MCF 10A (cell line): ENCODE data around the gene ANKRD12. TPM values are rescaled to one million over a fixed set of nuclear protein-coding genes. Genes with fewer than 3 reads are reported as not detected.

Experiments used
- BruUV-seq: library from RNA; stranded (reverse); fragments of 400-500 nt; replicated peaks from 2 replicates; lab custom pipeline; 2021; lab: Mats Ljungman, UMichigan
- CTCF ChIA-PET: fragments of 300-600 bp; sonication (Branson Sonifier 250); formaldehyde crosslinking; extraction: SDS; loops from one replicate; lab custom pipeline; 2021; ENCODE audit warnings: antibody characterized with exemption, inconsistent platforms; lab: Yijun Ruan, JAX
- POLR2A ChIA-PET: fragments of 300-600, 350-650 bp; sonication (Branson Sonifier 250); formaldehyde crosslinking; extraction: SDS; loops from one replicate; lab custom pipeline; 2020; ENCODE audit warnings: antibody characterized with exemption, inconsistent platforms; lab: Yijun Ruan, JAX
- DNase-seq: peaks from one replicate; pipeline ENCODE4 v3.0.0-alpha.2; 2018; ENCODE audit not compliant: unreplicated experiment
- H3K27ac Mint-ChIP-seq: one replicate; pipeline ENCODE4 v1.8.0; 2022; ENCODE audit warnings: mild to moderate bottlenecking, low read depth, mixed read lengths; ENCODE audit not compliant: unreplicated experiment
- H3K27me3 Mint-ChIP-seq: one replicate; pipeline ENCODE4 v1.8.0; 2022; ENCODE audit warnings: mixed read lengths; ENCODE audit not compliant: insufficient read depth, unreplicated experiment
- H3K36me3 Mint-ChIP-seq: one replicate; pipeline ENCODE4 v1.8.0; 2022; ENCODE audit warnings: mild to moderate bottlenecking, moderate library complexity, mixed read lengths; ENCODE audit not compliant: insufficient read depth, unreplicated experiment
- H3K4me1 Mint-ChIP-seq: one replicate; pipeline ENCODE4 v1.8.0; 2022; ENCODE audit warnings: mixed read lengths; ENCODE audit not compliant: insufficient read depth, unreplicated experiment
- H3K4me3 Mint-ChIP-seq: one replicate; pipeline ENCODE4 v1.8.0; 2022; ENCODE audit warnings: mild to moderate bottlenecking, moderate library complexity, mixed read lengths; ENCODE audit not compliant: unreplicated experiment
- H3K9me3 Mint-ChIP-seq: one replicate; pipeline ENCODE4 v1.8.0; 2022; ENCODE audit warnings: mixed read lengths; ENCODE audit not compliant: unreplicated experiment
- CTCF ChIP-seq: fragments of 200-600 bp; IDR thresholded peaks from one replicate; pipeline ENCODE4 v1.8.0; 2022; ENCODE audit warnings: antibody characterized with exemption, mild to moderate bottlenecking; ENCODE audit not compliant: unreplicated experiment
- intact Hi-C: fragments of 100-400 bp; cut with micrococcal nuclease; formaldehyde crosslinking; loops from 2 replicates; pipeline ENCODE4 v1.14.1; 2022
- total RNA-seq: library from RNA; stranded (reverse); gene quantifications from 2 replicates; pipeline ENCODE4 v1.2.3, GENCODE V29; 2022

ANKRD12 gene
- total RNA-seq, 1 experiment from 2014 or later, result 25.3 TPM

- Mint-ChIP-seq H3K4me1 (no peaks in the 10 kb centered on the region), H3K4me3 (no peak overlapping the region), H3K27me3 (no peaks in the 10 kb centered on the region), H3K9me3 (no peaks in the 10 kb centered on the region), H3K27ac (no peak overlapping the region), H3K36me3 (peaks cover 28% of the 10 kb centered on the region)
- no peak for DNase-seq
- TF ChIP-seq CTCF, result no peak
- CTCF ChIA-PET, result no interaction called here
- intact Hi-C loops, result no loop called here
- BruUV-seq, result no TSS peak
- POLR2A ChIA-PET, result no interaction called here
These were observed 55.2 kb downstream of the ANKRD12 start for GRCh38 chr18:9191658-9192256.

GRCh38 chr18:9193031-9193430 is 56.5 kb downstream of the ANKRD12 start:
- CTCF ChIA-PET, result interaction anchor here (0.6 kb wide), 3 partner anchors 13 to 314 kb away, joined by 3 to 4 read pairs (median 3); no protein-coding TSS in a partner anchor

GRCh38 chr18:9196568-9196967 is 60.0 kb downstream of the ANKRD12 start:
- no peak overlapping the region for H3K27ac Mint-ChIP-seq
- ChIA-PET CTCF (no interaction called here), POLR2A (interaction anchor here (0.6 to 0.7 kb wide), 3 partner anchors 18 to 48 kb away, joined by 3 to 4 read pairs (median 3); no protein-coding TSS in a partner anchor)
- H3K9me3 Mint-ChIP-seq, result no peaks in the 10 kb centered on the region
- H3K27me3 Mint-ChIP-seq, result no peaks in the 10 kb centered on the region
- no peaks in the 10 kb centered on the region for H3K4me1 Mint-ChIP-seq
- intact Hi-C loops, result no loop called here
- no peak for DNase-seq
- H3K36me3 Mint-ChIP-seq, result peaks cover 37% of the 10 kb centered on the region
- H3K4me3 Mint-ChIP-seq, result no peak overlapping the region
- TF ChIP-seq CTCF, result no peak
- TSS peak; percentile 15 for BruUV-seq

More at GRCh38 chr18:9193031-9193430, 56.5 kb downstream of the ANKRD12 start:
- POLR2A ChIA-PET, result interaction anchor here (0.6 kb wide), 1 partner anchor 34 kb away, joined by 3 read pairs; no protein-coding TSS in a partner anchor
- no peak for TF ChIP-seq CTCF
- H3K4me3 Mint-ChIP-seq, result no peak overlapping the region
- no peaks in the 10 kb centered on the region for H3K4me1 Mint-ChIP-seq
- H3K27me3 Mint-ChIP-seq, result no peaks in the 10 kb centered on the region
- BruUV-seq, result no TSS peak
- H3K27ac Mint-ChIP-seq, result no peak overlapping the region
- intact Hi-C loops, result no loop called here
- H3K36me3 Mint-ChIP-seq, result peaks cover 35% of the 10 kb centered on the region
- no peak for DNase-seq
- no peaks in the 10 kb centered on the region for H3K9me3 Mint-ChIP-seq

GRCh38 chr18:9199681-9200080 is 63.1 kb downstream of the ANKRD12 start:
- BruUV-seq, result no TSS peak
- Mint-ChIP-seq H3K9me3 (no peaks in the 10 kb centered on the region), H3K27ac (no peak overlapping the region), H3K36me3 (peaks cover 42% of the 10 kb centered on the region), H3K4me1 (no peaks in the 10 kb centered on the region), H3K27me3 (no peaks in the 10 kb centered on the region), H3K4me3 (no peak overlapping the region)
- no peak for TF ChIP-seq CTCF
- ChIA-PET CTCF (no interaction called here), POLR2A (no interaction called here)
- intact Hi-C loops, result no loop called here
- no peak for DNase-seq
